ENCODE data around the gene SMPD3. TPM values are rescaled to one million over a fixed set of nuclear protein-coding genes. Genes with fewer than 3 reads are reported as not detected.
A peak's percentile ranks its signal among the peaks of the same experiment; 100 is the strongest.

SMPD3 gene
- total RNA-seq, 3 donors from 2014 or later: under 0.01 to 15.4 (median 2.9) TPM

DNA sequence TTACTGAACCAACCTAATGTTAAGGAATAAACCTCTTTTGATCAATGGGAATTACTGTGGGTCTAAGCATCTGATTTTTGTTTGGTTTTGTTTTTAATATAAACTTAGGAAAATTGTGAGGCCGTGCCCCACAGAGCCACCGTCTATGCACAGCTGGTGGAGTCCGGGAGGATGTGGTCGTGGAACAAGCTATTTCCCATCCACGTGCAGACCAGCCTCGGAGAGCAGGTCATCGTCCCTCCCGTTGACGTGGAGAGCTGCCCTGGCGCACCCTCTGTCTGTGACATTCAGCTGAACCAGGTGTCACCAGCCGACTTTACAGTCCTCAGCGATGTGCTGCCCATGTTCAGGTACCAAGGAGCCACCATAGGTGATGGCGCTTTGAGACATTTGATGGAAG, 109.1 kb downstream of the SMPD3 start:
- no peak for TF ChIP-seq POLR2AphosphoS5 (IDR thresholded peaks at IDR 0.05)
- TF ChIP-seq POLR2A (IDR thresholded peaks at IDR 0.05): no peak
- no peaks in the 10 kb centered on the region for H3K27me3 ChIP-seq
- H3K27ac ChIP-seq: no peak overlapping the region
- no peak for DNase-seq (ENCODE audit: low spot score in 2 of 2)
- H3K36me3 ChIP-seq: peaks cover 16% of the 10 kb centered on the region
- no peaks in the 10 kb centered on the region for H3K4me1 ChIP-seq
- H3K9me3 ChIP-seq: no peaks in the 10 kb centered on the region
- intact Hi-C loops (cut with DNase I; ENCODE audit: low total_unique reads): loop anchor here (5.0 kb wide), 1 partner anchor 1242 kb away; no protein-coding TSS in a partner anchor
- H3K4me3 ChIP-seq: no peak overlapping the region

DNA sequence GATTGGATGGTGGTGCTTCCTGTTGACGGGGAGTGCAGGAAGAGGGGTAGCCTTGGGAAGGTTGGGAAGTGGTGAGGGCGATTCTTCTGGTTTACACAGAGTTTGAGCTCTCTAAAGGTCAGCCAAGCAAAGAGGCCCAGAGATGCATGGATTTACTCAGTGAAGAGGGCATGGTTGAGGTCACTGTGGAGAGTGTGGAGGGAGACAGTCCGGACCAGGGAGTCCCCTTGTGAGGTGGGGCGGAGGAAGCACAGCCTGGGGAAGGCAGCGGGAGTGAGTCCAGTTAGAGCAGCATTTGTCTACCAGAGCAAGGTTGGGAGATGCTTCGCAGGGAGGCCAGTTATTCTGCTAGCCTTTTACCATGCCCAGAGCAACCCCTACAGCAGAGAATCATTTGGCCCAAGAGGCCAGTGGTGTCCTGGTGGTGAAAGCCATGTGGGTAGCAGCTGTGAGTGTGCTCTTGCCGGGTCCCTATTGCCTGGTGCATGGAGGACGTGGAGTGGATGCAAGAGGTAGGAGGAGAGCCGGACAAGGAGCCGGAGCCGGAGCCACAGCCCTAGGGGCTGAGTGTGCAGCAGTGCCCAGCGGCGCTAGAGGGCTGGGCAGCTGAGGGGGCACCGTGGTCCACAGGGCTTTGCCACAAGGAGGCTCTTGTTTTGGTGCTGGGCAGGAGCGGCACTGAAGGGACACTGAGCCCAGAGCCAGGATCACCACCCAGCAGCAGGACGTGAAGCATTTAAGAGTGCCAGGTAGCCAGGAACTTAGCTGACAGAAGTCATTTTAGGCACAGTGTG, 109.8 kb downstream of the SMPD3 start:
- intact Hi-C loops (cut with DNase I; ENCODE audit: low total_unique reads): loop anchor here (5.0 kb wide), 1 partner anchor 1241 kb away; no protein-coding TSS in a partner anchor

DNA sequence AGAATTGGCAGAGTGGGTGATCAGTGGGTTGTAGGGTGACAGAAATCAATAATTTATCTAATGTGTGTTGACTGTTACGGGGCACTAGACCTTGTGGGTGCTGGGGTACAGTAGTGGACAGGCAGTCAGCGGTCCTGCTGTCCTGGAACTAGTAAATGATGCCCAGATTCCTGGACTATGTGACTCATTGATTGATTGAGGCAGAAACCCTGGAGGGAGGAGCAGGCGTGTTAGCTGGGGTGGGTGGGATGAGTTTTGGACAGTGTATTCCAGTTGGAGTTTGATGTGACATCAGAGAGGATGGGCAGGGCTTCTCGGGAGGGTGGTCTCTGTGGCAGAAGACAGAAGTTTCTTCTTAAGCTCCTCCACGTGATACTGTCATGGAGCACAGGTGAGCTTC, 113.1 kb downstream of the SMPD3 start:
- H3K4me3 ChIP-seq: no peak overlapping the region
- H3K9me3 ChIP-seq: no peaks in the 10 kb centered on the region
- DNase-seq (ENCODE audit: low spot score in 2 of 2): no peak
- peaks cover 7% of the 10 kb centered on the region for H3K36me3 ChIP-seq
- H3K27ac ChIP-seq: no peak overlapping the region
- peaks cover 0 to 4% of the 10 kb centered on the region in 2 donors for H3K4me1 ChIP-seq
- intact Hi-C loops (cut with DNase I; ENCODE audit: low total_unique reads): loop anchor here (5.0 kb wide), 1 partner anchor 1238 kb away; no protein-coding TSS in a partner anchor
- H3K27me3 ChIP-seq: no peaks in the 10 kb centered on the region
- no peak for TF ChIP-seq POLR2AphosphoS5 (IDR thresholded peaks at IDR 0.05)
- TF ChIP-seq POLR2A (IDR thresholded peaks at IDR 0.05): no peak
- TF ChIP-seq, protein P1, sequence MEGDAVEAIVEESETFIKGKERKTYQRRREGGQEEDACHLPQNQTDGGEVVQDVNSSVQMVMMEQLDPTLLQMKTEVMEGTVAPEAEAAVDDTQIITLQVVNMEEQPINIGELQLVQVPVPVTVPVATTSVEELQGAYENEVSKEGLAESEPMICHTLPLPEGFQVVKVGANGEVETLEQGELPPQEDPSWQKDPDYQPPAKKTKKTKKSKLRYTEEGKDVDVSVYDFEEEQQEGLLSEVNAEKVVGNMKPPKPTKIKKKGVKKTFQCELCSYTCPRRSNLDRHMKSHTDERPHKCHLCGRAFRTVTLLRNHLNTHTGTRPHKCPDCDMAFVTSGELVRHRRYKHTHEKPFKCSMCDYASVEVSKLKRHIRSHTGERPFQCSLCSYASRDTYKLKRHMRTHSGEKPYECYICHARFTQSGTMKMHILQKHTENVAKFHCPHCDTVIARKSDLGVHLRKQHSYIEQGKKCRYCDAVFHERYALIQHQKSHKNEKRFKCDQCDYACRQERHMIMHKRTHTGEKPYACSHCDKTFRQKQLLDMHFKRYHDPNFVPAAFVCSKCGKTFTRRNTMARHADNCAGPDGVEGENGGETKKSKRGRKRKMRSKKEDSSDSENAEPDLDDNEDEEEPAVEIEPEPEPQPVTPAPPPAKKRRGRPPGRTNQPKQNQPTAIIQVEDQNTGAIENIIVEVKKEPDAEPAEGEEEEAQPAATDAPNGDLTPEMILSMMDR (IDR thresholded peaks at IDR 0.05): no peak

More for the DNA sequence above, 109.8 kb downstream of the SMPD3 start:
- Histone ChIP-seq H3K9me3 (no peaks in the 10 kb centered on the region), H3K27me3 (no peaks in the 10 kb centered on the region), H3K4me1 (no peaks in the 10 kb centered on the region), H3K27ac (no peak overlapping the region), H3K36me3 (peaks cover 16% of the 10 kb centered on the region), H3K4me3 (no peak overlapping the region)
- TF ChIP-seq POLR2A (IDR thresholded peaks at IDR 0.05): no peak
- TF ChIP-seq, protein P1 (IDR thresholded peaks at IDR 0.05): no peak
- no peak for TF ChIP-seq POLR2AphosphoS5 (IDR thresholded peaks at IDR 0.05)
- no peak for DNase-seq (ENCODE audit: low spot score in 2 of 2)

DNA sequence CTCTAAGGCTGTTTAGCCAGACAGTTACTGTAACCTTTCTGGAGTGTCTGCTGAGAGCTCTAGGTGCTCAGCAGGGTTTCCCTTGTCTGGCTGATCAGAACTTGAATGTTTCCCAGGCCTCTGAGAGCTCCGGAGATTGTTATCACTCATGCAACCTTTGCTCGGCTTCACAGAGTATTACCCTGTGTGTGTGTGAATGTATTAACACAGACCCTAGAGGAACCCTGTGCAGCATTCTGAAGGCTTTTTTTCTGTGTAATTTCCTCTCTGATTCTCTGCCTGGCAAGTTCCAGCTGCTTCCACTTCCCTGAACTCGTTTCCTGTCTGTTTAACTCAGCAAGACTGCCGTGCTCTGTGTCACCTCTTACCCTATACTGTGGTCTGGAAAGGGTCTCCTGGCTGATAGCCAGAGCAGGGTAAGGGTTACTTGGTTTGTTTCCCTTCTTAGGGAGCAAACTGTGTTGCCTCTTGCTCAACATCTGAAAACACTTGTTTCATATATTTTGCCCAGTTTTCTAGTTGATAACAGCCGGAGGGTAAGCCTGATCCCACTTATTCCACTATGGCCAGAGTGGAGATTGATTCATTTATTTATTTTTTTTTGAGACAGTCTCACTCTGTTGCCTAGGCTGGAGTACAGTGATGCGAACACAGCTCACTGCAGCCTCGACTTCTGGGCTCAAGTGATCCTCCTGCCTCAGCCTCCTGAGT, 115.7 kb downstream of the SMPD3 start:
- intact Hi-C loops (cut with DNase I; ENCODE audit: low total_unique reads): no loop called here
- H3K36me3 ChIP-seq: no peaks in the 10 kb centered on the region
- H3K27ac ChIP-seq: peak overlapping the region; percentile 2 to 50
- TF ChIP-seq POLR2A (IDR thresholded peaks at IDR 0.05) (no peak), POLR2AphosphoS5 (IDR thresholded peaks at IDR 0.05) (no peak)
- TF ChIP-seq, protein P1 (IDR thresholded peaks at IDR 0.05): no peak
- H3K9me3 ChIP-seq: no peaks in the 10 kb centered on the region
- H3K4me3 ChIP-seq: no peak overlapping the region
- DNase-seq (ENCODE audit: low spot score in 2 of 2): no peak
- H3K27me3 ChIP-seq: no peaks in the 10 kb centered on the region
- H3K4me1 ChIP-seq: peaks cover 0 to 4% of the 10 kb centered on the region in 2 donors

DNA sequence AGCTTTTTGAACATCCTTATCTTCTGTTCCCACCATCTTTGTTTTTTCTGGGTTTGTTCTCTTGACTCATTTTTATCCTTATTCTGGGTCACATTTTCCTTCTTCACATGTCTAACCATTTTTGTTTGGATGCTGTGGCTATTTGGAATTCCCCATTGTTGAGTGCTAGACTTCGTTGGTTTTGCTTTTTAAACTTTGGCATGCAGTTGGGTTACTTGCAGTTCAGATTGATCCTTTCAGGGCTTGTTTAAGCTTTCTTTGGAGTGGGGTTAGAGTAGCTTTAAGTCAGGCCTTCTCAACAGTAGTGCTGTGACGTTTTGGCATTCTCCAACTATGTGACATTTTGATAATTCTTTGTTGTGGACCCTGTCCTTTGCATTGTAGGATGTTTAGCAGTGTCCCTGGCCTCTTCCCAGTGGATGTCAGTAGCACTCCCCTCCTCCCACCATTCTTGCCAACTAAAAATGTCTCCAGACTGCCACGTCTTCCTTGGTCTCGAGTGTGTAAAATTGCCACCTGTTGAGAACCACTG, 116.4 kb downstream of the SMPD3 start:
- TF ChIP-seq POLR2AphosphoS5 (IDR thresholded peaks at IDR 0.05) (no peak), POLR2A (IDR thresholded peaks at IDR 0.05) (no peak)
- TF ChIP-seq, protein P1 (IDR thresholded peaks at IDR 0.05): no peak
- intact Hi-C loops (cut with DNase I; ENCODE audit: low total_unique reads): no loop called here
- Histone ChIP-seq H3K9me3 (no peaks in the 10 kb centered on the region), H3K36me3 (no peaks in the 10 kb centered on the region), H3K27ac (peak overlapping the region; percentile 2 to 50), H3K27me3 (no peaks in the 10 kb centered on the region), H3K4me1 (peaks cover 0 to 4% of the 10 kb centered on the region in 2 donors), H3K4me3 (no peak overlapping the region)
- DNase-seq (ENCODE audit: low spot score in 2 of 2): no peak
